ENCODE data around the gene RPL9. TPM values are rescaled to one million over a fixed set of nuclear protein-coding genes. Genes with fewer than 3 reads are reported as not detected.

Gene RPL9
- polyA plus RNA-seq, 1 donor (not counting 4 experiments of a cell fraction or from before 2014, with no cell fraction given) = 1,522 TPM

- Histone ChIP-seq H3K4me1 (ENCODE audit: control insufficient read depth, extremely low read depth, insufficient read depth, low read length) (no peaks in the 10 kb centered on the region), H3K27ac (ENCODE audit: control insufficient read depth, insufficient read depth, low read length) (no peak overlapping the region), H4K20me1 (ENCODE audit: control insufficient read depth, extremely low read depth, insufficient read depth, low read length) (no peaks in the 10 kb centered on the region), H3K9me3 (ENCODE audit: control insufficient read depth, low read depth, low read length) (no peaks in the 10 kb centered on the region), H2AFZ (ENCODE audit: control insufficient read depth, low read length) (no peak overlapping the region), H3K4me3 (ENCODE audit: control insufficient read depth in 2 of 3, extremely low read depth in 1 of 3, insufficient read depth in 2 of 3, low read depth in 1 of 3, low read length in 3 of 3) (no peak overlapping the region), H3K9ac (ENCODE audit: control insufficient read depth, extremely low read depth, insufficient read depth, low read length) (no peak overlapping the region), H3K9me1 (ENCODE audit: control insufficient read depth, extremely low read depth, insufficient read depth, low read length) (no peaks in the 10 kb centered on the region), H3K79me2 (ENCODE audit: control insufficient read depth, insufficient read depth, low read length) (no peaks in the 10 kb centered on the region), H3K4me2 (ENCODE audit: control insufficient read depth, extremely low read depth, insufficient read depth, low read depth, low read length) (no peak overlapping the region), H3K27me3 (ENCODE audit: control insufficient read depth, extremely low read depth, insufficient read depth, low read length) (no peaks in the 10 kb centered on the region), H3K36me3 (ENCODE audit: control insufficient read depth in 2 of 2, extremely low read depth in 1 of 2, insufficient read depth in 2 of 2, low read length in 2 of 2) (no peaks in the 10 kb centered on the region)
- TF ChIP-seq EZH2 (IDR thresholded peaks at IDR 0.05; ENCODE audit: low read length) (no peak), CTCF (optimal IDR thresholded peaks at IDR 0.05 in 1 of 3, IDR thresholded peaks at IDR 0.05 in 1 of 3, conservative IDR thresholded peaks at IDR 0.05 in 1 of 3; ENCODE audit: extremely low read depth in 1 of 3, insufficient read depth in 2 of 3, low read length in 3 of 3) (no peak)
- no peak for FAIRE-seq
- DNase-seq (ENCODE audit: low read depth, low spot score) = no peak
- dilution Hi-C loops (cut with MboI; ENCODE audit: extremely low pct_ligation_motif_present, low sequenced_read_pairs) = no loop called here
Measured at GRCh38 chr4:39484582-39485272, 26.0 kb upstream of the RPL9 start.

- no peaks in the 10 kb centered on the region for H3K9me1 ChIP-seq (ENCODE audit: control insufficient read depth, extremely low read depth, insufficient read depth, low read length)
- DNase-seq (ENCODE audit: low read depth, low spot score) = no peak
- no peak overlapping the region for H2AFZ ChIP-seq (ENCODE audit: control insufficient read depth, low read length)
- H3K4me1 ChIP-seq (ENCODE audit: control insufficient read depth, extremely low read depth, insufficient read depth, low read length) = no peaks in the 10 kb centered on the region
- dilution Hi-C loops (cut with MboI; ENCODE audit: extremely low pct_ligation_motif_present, low sequenced_read_pairs) = no loop called here
- H3K79me2 ChIP-seq (ENCODE audit: control insufficient read depth, insufficient read depth, low read length) = no peaks in the 10 kb centered on the region
- H3K36me3 ChIP-seq (ENCODE audit: control insufficient read depth in 2 of 2, extremely low read depth in 1 of 2, insufficient read depth in 2 of 2, low read length in 2 of 2) = no peaks in the 10 kb centered on the region
- no peak overlapping the region for H3K9ac ChIP-seq (ENCODE audit: control insufficient read depth, extremely low read depth, insufficient read depth, low read length)
- TF ChIP-seq CTCF (optimal IDR thresholded peaks at IDR 0.05 in 1 of 3, IDR thresholded peaks at IDR 0.05 in 1 of 3, conservative IDR thresholded peaks at IDR 0.05 in 1 of 3; ENCODE audit: extremely low read depth in 1 of 3, insufficient read depth in 2 of 3, low read length in 3 of 3) = no peak
- no peak for TF ChIP-seq EZH2 (IDR thresholded peaks at IDR 0.05; ENCODE audit: low read length)
- H3K9me3 ChIP-seq (ENCODE audit: control insufficient read depth, low read depth, low read length) = no peaks in the 10 kb centered on the region
- H3K4me3 ChIP-seq (ENCODE audit: control insufficient read depth in 2 of 3, extremely low read depth in 1 of 3, insufficient read depth in 2 of 3, low read depth in 1 of 3, low read length in 3 of 3) = no peak overlapping the region
- no peaks in the 10 kb centered on the region for H4K20me1 ChIP-seq (ENCODE audit: control insufficient read depth, extremely low read depth, insufficient read depth, low read length)
- no peaks in the 10 kb centered on the region for H3K27me3 ChIP-seq (ENCODE audit: control insufficient read depth, extremely low read depth, insufficient read depth, low read length)
- no peak overlapping the region for H3K4me2 ChIP-seq (ENCODE audit: control insufficient read depth, extremely low read depth, insufficient read depth, low read depth, low read length)
- no peak overlapping the region for H3K27ac ChIP-seq (ENCODE audit: control insufficient read depth, insufficient read depth, low read length)
- no peak for FAIRE-seq
Measured at GRCh38 chr4:39480902-39481695, 22.4 kb upstream of the RPL9 start.
